ENCODE results near the gene IKZF2.

GRCh38 chr2:212962691-212963090 lies 188.7 kb downstream of the IKZF2 start:
- no peak for TF ChIP-seq CTCF (optimal IDR thresholded peaks at IDR 0.05 in 1 of 3, IDR thresholded peaks at IDR 0.05 in 1 of 3, conservative IDR thresholded peaks at IDR 0.05 in 1 of 3; ENCODE audit: extremely low read depth in 1 of 3, insufficient read depth in 2 of 3, low read length in 3 of 3)
- TF ChIP-seq EZH2 (IDR thresholded peaks at IDR 0.05; ENCODE audit: low read length): no peak

All from keratinocyte (primary cell).